Uterus (tissue), 4 donors: ENCODE data around the gene MDFIC. TPM values are rescaled to one million over a fixed set of nuclear protein-coding genes. Genes with fewer than 3 reads are reported as not detected.
A peak's percentile ranks its signal among the peaks of the same experiment; 100 is the strongest.

Experiments
- DNase-seq, 2 donors: peaks; one replicate each; pipeline ENCODE4 v3.0.0-alpha.2; 2019 to 2020
- H3K27ac ChIP-seq, 2 donors: fragments of 200-600 bp; sonication (generic); 1 replicate in 1 of 2; 2 replicates in 1 of 2; pipeline ENCODE4 v1.5.1; 2016 to 2018
- H3K27me3 ChIP-seq, 2 donors: fragments of 200-600 bp; sonication (generic); one replicate each; pipeline ENCODE4 v1.5.1; 2018 to 2019; ENCODE audit warnings: control low read depth in 1 of 2
- H3K36me3 ChIP-seq, 2 donors: fragments of 200-600 bp; sonication (generic); one replicate each; pipeline ENCODE4 v1.5.1; 2019; ENCODE audit warnings: control low read depth in 1 of 2
- H3K4me1 ChIP-seq, 2 donors: fragments of 200-600 bp; sonication (generic); one replicate each; pipeline ENCODE4 v1.5.1; 2018 to 2019; ENCODE audit warnings: control low read depth in 1 of 2
- H3K4me3 ChIP-seq, 2 donors: fragments of 200-600 bp; sonication (generic); 1 replicate in 1 of 2; 2 replicates in 1 of 2; pipeline ENCODE4 v1.5.1; 2018 to 2019; ENCODE audit warnings: mild to moderate bottlenecking in 1 of 2
- H3K9me3 ChIP-seq, 2 donors: fragments of 200-600 bp; sonication (generic); one replicate each; pipeline ENCODE4 v1.5.1; 2019; ENCODE audit warnings: control low read depth in 1 of 2
- CTCF ChIP-seq, 4 experiments: fragments of 200-600 bp in 2 of 4; fragments of 450-650 bp in 2 of 4; sonication (generic) in 2 of 4; IDR thresholded peaks; one replicate each; pipeline ENCODE4 v1.5.1; 2016 to 2019; ENCODE audit warnings: antibody characterized with exemption in 4 of 4, mild to moderate bottlenecking in 2 of 4, moderate library complexity in 1 of 4
- POLR2A ChIP-seq, 2 donors: fragments of 450-650 bp; IDR thresholded peaks; one replicate each; pipeline ENCODE4 v1.6.1; 2016; ENCODE audit warnings: antibody characterized with exemption in 2 of 2, mild to moderate bottlenecking in 1 of 2, moderate library complexity in 1 of 2
- intact Hi-C: fragments of 100-400 bp; cut with DNase I; formaldehyde crosslinking; loops from one replicate; pipeline ENCODE4 v1.15.1; 2023; ENCODE audit warnings: low total_unique reads
- total RNA-seq, 4 donors: library from RNA; depleted of rRNA in 3 of 4; stranded (reverse); fragments of >200 nt in 3 of 4; gene quantifications; one replicate each; pipeline versions ENCODE4 v1.1.0 to v1.2.4, GENCODE V29; 2014 to 2023
- donor health status: DM: yes; HTN: yes; CAD: no.

MDFIC gene
- total RNA-seq, 4 donors from 2014 or later: 35.8 to 79.2 (median 66.1) TPM

DNA sequence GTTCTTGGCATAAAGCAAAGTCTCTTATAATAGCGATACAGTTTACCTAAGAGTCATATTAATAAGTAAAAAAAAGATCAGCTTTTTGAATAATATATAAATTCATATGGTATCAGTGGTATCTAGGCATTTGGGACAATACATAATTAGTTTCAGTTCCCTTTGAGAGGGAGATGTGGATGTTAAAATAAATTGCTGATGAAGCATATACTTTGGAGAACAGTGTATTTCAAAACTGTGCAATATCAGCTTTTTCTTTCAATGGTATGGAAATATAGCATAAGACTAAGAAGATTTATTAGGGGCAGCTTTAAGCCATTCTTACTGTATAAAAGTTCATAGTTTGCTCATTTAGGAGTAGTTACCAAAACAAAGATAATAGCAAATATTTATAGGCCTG lies 35.5 kb downstream of the MDFIC start:
- peaks cover 0 to 6% of the 10 kb centered on the region in 2 donors for H3K4me1 ChIP-seq
- no peak overlapping the region for H3K4me3 ChIP-seq
- no peak for DNase-seq
- intact Hi-C loops: no loop called here
- H3K36me3 ChIP-seq: no peaks in the 10 kb centered on the region
- H3K9me3 ChIP-seq: no peaks in the 10 kb centered on the region
- H3K27me3 ChIP-seq: no peaks in the 10 kb centered on the region
- no peak overlapping the region for H3K27ac ChIP-seq
- TF ChIP-seq CTCF (IDR thresholded peaks at IDR 0.05): no peak
- no peak for TF ChIP-seq POLR2A (IDR thresholded peaks at IDR 0.05)

DNA sequence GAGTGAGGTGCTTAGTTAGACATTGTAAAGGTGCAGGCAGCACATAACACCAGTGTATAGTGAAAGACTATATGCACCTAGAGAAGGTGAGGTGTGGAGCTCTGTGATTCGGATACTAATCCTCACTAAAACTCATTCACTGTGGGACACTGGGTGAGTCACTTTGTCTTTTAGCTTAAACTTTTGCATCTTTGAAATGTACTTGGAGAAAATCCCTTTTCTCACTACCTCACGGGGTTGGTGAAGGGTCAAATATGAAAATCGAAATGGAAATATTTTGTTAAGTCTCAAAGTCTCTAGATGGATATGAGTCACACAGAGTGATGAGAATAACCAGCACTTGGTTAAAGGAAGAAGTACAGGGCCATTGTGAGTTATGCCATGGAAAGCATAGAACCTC lies 38.0 kb downstream of the MDFIC start:
- no peak for TF ChIP-seq POLR2A (IDR thresholded peaks at IDR 0.05)
- no peak for TF ChIP-seq CTCF (IDR thresholded peaks at IDR 0.05)
- no peak for DNase-seq
- H3K27me3 ChIP-seq: no peaks in the 10 kb centered on the region
- no peaks in the 10 kb centered on the region for H3K4me1 ChIP-seq
- H3K9me3 ChIP-seq: no peaks in the 10 kb centered on the region
- intact Hi-C loops: no loop called here
- H3K4me3 ChIP-seq: no peak overlapping the region
- no peak overlapping the region for H3K27ac ChIP-seq
- H3K36me3 ChIP-seq: no peaks in the 10 kb centered on the region

GRCh38 chr7:114962441-114962840 lies 40.5 kb downstream of the MDFIC start:
- intact Hi-C loops: no loop called here
- no peak overlapping the region for H3K4me3 ChIP-seq

DNA sequence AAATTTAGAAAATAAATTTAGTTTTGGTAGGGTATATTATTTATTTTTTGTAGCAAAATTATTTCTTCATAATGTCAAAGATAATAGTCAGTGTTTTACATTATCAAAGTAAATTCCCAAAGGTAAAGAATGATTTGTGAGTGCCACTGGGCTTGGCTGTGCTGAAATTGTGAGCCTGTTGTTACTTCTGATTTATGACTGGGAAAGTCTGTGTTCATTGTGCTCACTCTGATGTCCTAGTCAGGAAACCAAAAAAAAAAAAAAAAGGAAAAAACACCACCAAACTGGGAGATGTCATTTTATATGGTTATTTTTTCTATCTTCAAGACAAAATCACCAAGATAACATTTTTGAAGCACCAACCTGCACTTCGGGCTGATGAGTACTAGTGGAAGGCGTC lies 44.3 kb downstream of the MDFIC start:
- Histone ChIP-seq H3K4me3 (no peak overlapping the region), H3K9me3 (no peaks in the 10 kb centered on the region), H3K36me3 (no peaks in the 10 kb centered on the region), H3K4me1 (no peaks in the 10 kb centered on the region), H3K27me3 (no peaks in the 10 kb centered on the region), H3K27ac (peak overlapping the region; percentile 3 to 44)
- intact Hi-C loops: no loop called here
- no peak for TF ChIP-seq POLR2A (IDR thresholded peaks at IDR 0.05)
- DNase-seq: no peak

More at GRCh38 chr7:114962441-114962840, 40.5 kb downstream of the MDFIC start:
- no peak for TF ChIP-seq CTCF (IDR thresholded peaks at IDR 0.05)
- no peak for TF ChIP-seq POLR2A (IDR thresholded peaks at IDR 0.05)
- no peaks in the 10 kb centered on the region for H3K27me3 ChIP-seq
- DNase-seq: no peak
- no peaks in the 10 kb centered on the region for H3K36me3 ChIP-seq
- H3K9me3 ChIP-seq: no peaks in the 10 kb centered on the region
- H3K27ac ChIP-seq: no peak overlapping the region
- no peaks in the 10 kb centered on the region for H3K4me1 ChIP-seq

DNA sequence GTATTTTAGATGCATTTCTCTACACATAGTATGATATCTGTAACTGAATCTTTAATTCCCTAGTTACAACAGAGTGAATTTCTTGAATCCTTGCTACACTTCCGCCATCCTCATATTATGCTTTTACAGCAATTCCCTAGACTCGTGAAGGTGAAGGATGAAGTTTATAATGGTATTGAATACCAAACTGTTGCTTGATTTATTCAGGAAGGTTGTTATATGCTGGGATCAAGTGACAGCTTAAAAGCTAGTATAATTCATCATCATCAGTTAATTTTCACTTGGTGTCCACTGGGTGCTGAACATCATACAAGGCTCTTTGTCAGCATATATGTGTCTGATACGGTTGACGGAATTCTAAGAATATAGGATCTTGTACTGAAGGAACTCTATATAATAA lies 47.2 kb downstream of the MDFIC start:
- intact Hi-C loops: no loop called here
- Histone ChIP-seq H3K9me3 (no peaks in the 10 kb centered on the region), H3K36me3 (no peaks in the 10 kb centered on the region), H3K4me3 (no peak overlapping the region), H3K27ac (no peak overlapping the region), H3K4me1 (no peaks in the 10 kb centered on the region), H3K27me3 (no peaks in the 10 kb centered on the region)
- no peak for DNase-seq
- TF ChIP-seq POLR2A (IDR thresholded peaks at IDR 0.05) (no peak), CTCF (IDR thresholded peaks at IDR 0.05) (no peak)

DNA sequence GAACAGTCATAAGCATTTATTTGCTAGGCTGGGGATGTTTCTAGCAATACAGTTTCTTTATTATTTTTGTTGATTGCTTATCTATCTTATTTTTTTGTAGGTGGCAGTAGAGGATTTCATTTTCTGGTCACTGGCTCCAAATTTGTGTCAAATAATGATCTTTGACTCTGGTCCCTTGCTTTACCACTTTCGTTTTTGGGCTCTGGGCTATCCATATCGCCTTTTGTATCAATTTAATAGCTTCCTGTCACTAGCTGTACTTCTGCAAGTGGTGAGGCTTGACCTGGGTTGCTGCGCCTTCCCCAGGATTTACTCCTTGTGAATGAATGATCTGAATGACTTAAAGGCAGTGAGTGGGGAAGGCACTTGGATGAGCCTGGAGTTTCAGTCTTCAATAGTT lies 48.4 kb downstream of the MDFIC start:
- Histone ChIP-seq H3K36me3 (no peaks in the 10 kb centered on the region), H3K27ac (no peak overlapping the region), H3K9me3 (no peaks in the 10 kb centered on the region), H3K4me3 (no peak overlapping the region), H3K4me1 (no peaks in the 10 kb centered on the region), H3K27me3 (no peaks in the 10 kb centered on the region)
- DNase-seq: no peak
- intact Hi-C loops: no loop called here
- TF ChIP-seq CTCF (IDR thresholded peaks at IDR 0.05) (no peak), POLR2A (IDR thresholded peaks at IDR 0.05) (no peak)
